Measurements from ENCODE around the gene SLC29A2. TPM values are rescaled to one million over a fixed set of nuclear protein-coding genes. Genes with fewer than 3 reads are reported as not detected.
"Not testable (repeated sequence)": the region's sequence is repeated elsewhere in the genome, so short reads cannot be mapped to it uniquely, and the experiment has no call there.

Gene SLC29A2
- polyA plus RNA-seq, 4 donors: 14.6 to 33.0 (median 22.3) TPM

GRCh38 chr11:66386171-66387069 is 14.9 kb upstream of the SLC29A2 start:
- peak in 2 of 4 donors; percentile 70 to 86 for DNase-seq (ENCODE audit: low read depth in 4 of 4, low spot score in 2 of 4)

- not testable (repeated sequence) for DNase-seq (ENCODE audit: low read depth in 4 of 4, low spot score in 2 of 4)
Observed at GRCh38 chr11:66384316-66384715, 12.8 kb upstream of the SLC29A2 start.

GRCh38 chr11:66380264-66380663 is 8.7 kb upstream of the SLC29A2 start:
- not testable (repeated sequence) for DNase-seq (ENCODE audit: low read depth in 4 of 4, low spot score in 2 of 4)

GRCh38 chr11:66373690-66374287 is 2.2 kb upstream of the SLC29A2 start:
- DNase-seq (ENCODE audit: low read depth in 4 of 4, low spot score in 2 of 4): not testable (repeated sequence)

GRCh38 chr11:66373265-66373664 is 1.7 kb upstream of the SLC29A2 start:
- DNase-seq (ENCODE audit: low read depth in 4 of 4, low spot score in 2 of 4): no peak

- no peak for DNase-seq (ENCODE audit: low read depth in 4 of 4, low spot score in 2 of 4)
Observed at GRCh38 chr11:66369073-66369894, 2.3 kb downstream of the SLC29A2 start.

- no peak for DNase-seq (ENCODE audit: low read depth in 4 of 4, low spot score in 2 of 4)
Observed at GRCh38 chr11:66368484-66368883, 3.1 kb downstream of the SLC29A2 start.

- DNase-seq (ENCODE audit: low read depth in 4 of 4, low spot score in 2 of 4): no peak
Observed at GRCh38 chr11:66367561-66368312, 3.8 kb downstream of the SLC29A2 start.

GRCh38 chr11:66366844-66367477 is 4.6 kb downstream of the SLC29A2 start:
- no peak for DNase-seq (ENCODE audit: low read depth in 4 of 4, low spot score in 2 of 4)

GRCh38 chr11:66365711-66366619 is 5.6 kb downstream of the SLC29A2 start:
- DNase-seq (ENCODE audit: low read depth in 4 of 4, low spot score in 2 of 4): no peak

GRCh38 chr11:66365166-66365565 is 6.4 kb downstream of the SLC29A2 start:
- DNase-seq (ENCODE audit: low read depth in 4 of 4, low spot score in 2 of 4): no peak

- no peak for DNase-seq (ENCODE audit: low read depth in 4 of 4, low spot score in 2 of 4)
Observed at GRCh38 chr11:66363805-66364535, 7.6 kb downstream of the SLC29A2 start.

GRCh38 chr11:66363187-66363601 is 8.4 kb downstream of the SLC29A2 start:
- no peak for DNase-seq (ENCODE audit: low read depth in 4 of 4, low spot score in 2 of 4)

- no peak for DNase-seq (ENCODE audit: low read depth in 4 of 4, low spot score in 2 of 4)
Observed at GRCh38 chr11:66362481-66363147, 8.9 kb downstream of the SLC29A2 start.

- DNase-seq (ENCODE audit: low read depth in 4 of 4, low spot score in 2 of 4): no peak
Observed at GRCh38 chr11:66361502-66361941, 10.0 kb downstream of the SLC29A2 start.

- DNase-seq (ENCODE audit: low read depth in 4 of 4, low spot score in 2 of 4): no peak
Observed at GRCh38 chr11:66360406-66361073, 11.0 kb downstream of the SLC29A2 start.

- DNase-seq (ENCODE audit: low read depth in 4 of 4, low spot score in 2 of 4): no peak
Observed at GRCh38 chr11:66359662-66360087, 11.9 kb downstream of the SLC29A2 start.
